Heart left ventricle (tissue), 16 donors: ENCODE results near the gene PSAPL1. TPM values are rescaled to one million over a fixed set of nuclear protein-coding genes. Genes with fewer than 3 reads are reported as not detected.

ENCODE experiments used
- ATAC-seq, 4 donors: fragments of 200-7000 bp; cut with Tn5 transposase; one replicate each; pipeline ENCODE4 v1.9.1; 2020 to 2022; ENCODE audit warnings: moderate library complexity in 4 of 4, mild to moderate bottlenecking in 3 of 4, moderate number of reproducible peaks in 1 of 4
- DNase-seq, 5 donors: peaks; one replicate each; pipeline ENCODE4 v3.0.0-alpha.2; 2020
- H3K27ac ChIP-seq, 12 donors: fragments of 200-600 bp; sonication (generic) in 4 of 12; one replicate each; pipeline versions ENCODE4 v1.5.0 to v1.8.0; 2016 to 2022; ENCODE audit warnings: mild to moderate bottlenecking in 2 of 12
- H3K27me3 ChIP-seq, 9 donors: fragments of 200-600 bp; sonication (generic) in 2 of 9; one replicate each; pipeline versions ENCODE4 v1.5.1 to v1.8.0; 2016 to 2022; ENCODE audit warnings: mild to moderate bottlenecking in 3 of 9
- H3K36me3 ChIP-seq, 9 donors: fragments of 200-600 bp; sonication (generic) in 2 of 9; one replicate each; pipeline versions ENCODE4 v1.5.0 to v1.8.0; 2018 to 2022; ENCODE audit warnings: mild to moderate bottlenecking in 2 of 9
- H3K4me1 ChIP-seq, 12 donors: fragments of 200-600 bp; sonication (generic) in 4 of 12; one replicate each; pipeline versions ENCODE4 v1.5.0 to v1.8.0; 2016 to 2022; ENCODE audit warnings: mild to moderate bottlenecking in 3 of 12
- H3K4me3 ChIP-seq, 12 donors: fragments of 200-600 bp; sonication (generic) in 4 of 12; one replicate each; pipeline versions ENCODE4 v1.5.0 to v1.8.0; 2017 to 2022; ENCODE audit warnings: mild to moderate bottlenecking in 9 of 12, moderate library complexity in 4 of 12
- H3K9me3 ChIP-seq, 12 donors: fragments of 200-600 bp; sonication (generic) in 4 of 12; one replicate each; pipeline versions ENCODE4 v1.5.0 to v1.8.0; 2016 to 2022; ENCODE audit warnings: mild to moderate bottlenecking in 1 of 12
- CTCF ChIP-seq, 12 donors: fragments of 200-600 bp; sonication (generic) in 4 of 12; IDR thresholded peaks; one replicate each; pipeline versions ENCODE4 v1.5.0 to v1.8.0; 2018 to 2022; ENCODE audit warnings: antibody characterized with exemption in 12 of 12, mild to moderate bottlenecking in 5 of 12
- POLR2A ChIP-seq, 2 donors: fragments of 450-650 bp; IDR thresholded peaks; one replicate each; pipeline ENCODE4 v1.6.1; 2017; ENCODE audit warnings: antibody characterized with exemption in 2 of 2, mild to moderate bottlenecking in 2 of 2, moderate library complexity in 2 of 2
- WGBS, 4 donors: extraction: QIAGEN DNeasy Blood & Tissue Kit in 2 of 4; methylation state at CpG; one replicate each; pipeline versions ENCODE4 v1.1.5 to v1.1.7; 2013 to 2018; 5-methylcytosine and 5-hydroxymethylcytosine counted together
- intact Hi-C, 10 donors: fragments of 100-400 bp; cut with DNase I; formaldehyde crosslinking; loops; one replicate each; pipeline versions ENCODE4 v1.11.1 to v1.14.2; 2022
- polyA plus RNA-seq, 2 donors: library from polyadenylated mRNA; stranded (reverse); fragments of 200-250 nt; gene quantifications; one replicate each; pipeline ENCODE4 v1.2.3, GENCODE V29; 2013
- total RNA-seq, 9 donors: library from RNA; depleted of rRNA in 2 of 9; stranded (reverse); fragments of >200 nt in 2 of 9; fragmentation: NEBNext Ultra II Directional in 3 of 9; extraction: Animal tissue kit (Norgen Biotek cat#: 25700) in 3 of 9; gene quantifications; one replicate each; pipeline versions ENCODE4 v1.1.0 to v1.2.4, GENCODE V29; 2016 to 2023
- donor health status: ischemic (EF 13 %, LVEDD 7.1; RV severe dilation, severe dysfunction).
- donor health status: healthy with polysubstance abuse.
- donor health status: DM: no; HTN: yes; CAD: no.
- donor health status: DM: no; HTN: no; CAD: no.
- donor health status: ischemic (EF 25% LVEDD 6.9; RV normal size, moderate dysfunction).
- donor health status: ischemic (EF 25% LVEDD 5.7; RV mildly dilated, moderate dysfunction).
- donor health status: healthy.
- donor health status: DM: yes; HTN: yes; CAD: no.
- donor health status: ischemic (EF 35%, LVEDD 5.7; RV mildly dilated, moderate dysfunction).
- donor health status: nonischemic (EF 11% LVEDD 7.7; RV severe dilation, severe dysfunction).
- donor health status: DM: yes; HTN: yes; CAD: no.
- donor health status: PGD.
- donor health status: ischemic (EF 29% LVEDD 5.4; RV normal size, mild dysfunction).
- donor health status: nonischemic (EF 23%, LVEDD 6.1; RV moderate dilation, normal function).

PSAPL1 gene
- total and polyA plus RNA-seq, 11 donors = 0.11 TPM; not detected in 10

- 83 to 93% (median 88%) methylated on average over 4 of the region's 4 CpGs for WGBS, 4 donors
- DNase-seq = no peak
- peaks cover 0 to 8% (median 0%) of the 10 kb centered on the region in 9 donors for H3K27me3 ChIP-seq
- TF ChIP-seq CTCF (IDR thresholded peaks at IDR 0.05) (no peak), POLR2A (IDR thresholded peaks at IDR 0.05) (no peak)
- no peak overlapping the region for H3K27ac ChIP-seq
- intact Hi-C loops = loop anchor here in 2 of 10 donors (10.0 kb wide), 2 partner anchors 144 to 274 kb away; partner anchors contain the start of gene SORCS2 (in 1 of the 2)
- H3K4me3 ChIP-seq = no peak overlapping the region
- peaks cover 0 to 15% (median 0%) of the 10 kb centered on the region in 12 donors for H3K9me3 ChIP-seq
- no peaks in the 10 kb centered on the region for H3K4me1 ChIP-seq
- no peak for ATAC-seq
- no peaks in the 10 kb centered on the region for H3K36me3 ChIP-seq
Observed at GRCh38 chr4:7469023-7469422, 34.3 kb upstream of the PSAPL1 start.

- TF ChIP-seq POLR2A (IDR thresholded peaks at IDR 0.05) (no peak), CTCF (IDR thresholded peaks at IDR 0.05) (no peak)
- Histone ChIP-seq H3K9me3 (peaks cover 0 to 15% (median 0%) of the 10 kb centered on the region in 12 donors), H3K4me3 (no peak overlapping the region), H3K36me3 (no peaks in the 10 kb centered on the region), H3K4me1 (peaks cover 0 to 8% (median 0%) of the 10 kb centered on the region in 12 donors), H3K27ac (no peak overlapping the region), H3K27me3 (peaks cover 0 to 8% (median 0%) of the 10 kb centered on the region in 9 donors)
- ATAC-seq (no peak), DNase-seq (no peak)
- intact Hi-C loops = loop anchor here in 2 of 10 donors (10.0 kb wide), 2 partner anchors 143 to 273 kb away; partner anchors contain the start of gene SORCS2 (in 1 of the 2)
- 74 to 87% (median 85%) methylated on average over 5 to 7 of the region's 7 CpGs for WGBS, 4 donors
Observed at GRCh38 chr4:7467471-7467870, 32.7 kb upstream of the PSAPL1 start.

GRCh38 chr4:7466904-7467303 is 32.2 kb upstream of the PSAPL1 start:
- no peak overlapping the region for H3K4me3 ChIP-seq
- ATAC-seq = no peak
- TF ChIP-seq POLR2A (IDR thresholded peaks at IDR 0.05) (no peak), CTCF (IDR thresholded peaks at IDR 0.05) (no peak)
- peaks cover 0 to 11% (median 0%) of the 10 kb centered on the region in 12 donors for H3K4me1 ChIP-seq
- H3K27me3 ChIP-seq = peaks cover 0 to 2% (median 0%) of the 10 kb centered on the region in 9 donors
- intact Hi-C loops = loop anchor here in 2 of 10 donors (10.0 kb wide), 2 partner anchors 142 to 272 kb away; partner anchors contain the start of gene SORCS2 (in 1 of the 2)
- H3K36me3 ChIP-seq = no peaks in the 10 kb centered on the region
- 83 to 90% (median 87%) methylated on average over 5 to 7 of the region's 7 CpGs for WGBS, 4 donors
- DNase-seq = no peak
- H3K27ac ChIP-seq = no peak overlapping the region
- H3K9me3 ChIP-seq = peaks cover 0 to 15% (median 0%) of the 10 kb centered on the region in 12 donors

GRCh38 chr4:7466215-7466614 is 31.5 kb upstream of the PSAPL1 start:
- TF ChIP-seq CTCF (IDR thresholded peaks at IDR 0.05) (no peak), POLR2A (IDR thresholded peaks at IDR 0.05) (no peak)

More at GRCh38 chr4:7466215-7466614, 31.5 kb upstream of the PSAPL1 start:
- H3K4me3 ChIP-seq = no peak overlapping the region
- DNase-seq (no peak), ATAC-seq (no peak)
- H3K27ac ChIP-seq = no peak overlapping the region
- H3K27me3 ChIP-seq = peaks cover 0 to 7% (median 0%) of the 10 kb centered on the region in 9 donors
- H3K4me1 ChIP-seq = peaks cover 0 to 11% (median 0%) of the 10 kb centered on the region in 12 donors
- intact Hi-C loops = loop anchor here in 2 of 10 donors (10.0 kb wide), 2 partner anchors 141 to 271 kb away; partner anchors contain the start of gene SORCS2 (in 1 of the 2)
- WGBS, 4 donors = 82 to 97% (median 86%) methylated on average over 5 to 8 of the region's 8 CpGs
- no peaks in the 10 kb centered on the region for H3K36me3 ChIP-seq
- H3K9me3 ChIP-seq = peaks cover 0 to 15% (median 0%) of the 10 kb centered on the region in 12 donors
